Activated CD8-positive, alpha-beta memory T cell treated with anti-CD3 and anti-CD28 coated beads, Interleukin-2, amount 10 ng/mL, durations not matched to agents 7 days and 5 days (primary cell): ENCODE measurements around the gene APOL1. TPM values are rescaled to one million over a fixed set of nuclear protein-coding genes. Genes with fewer than 3 reads are reported as not detected.
A peak's percentile ranks its signal among the peaks of the same experiment; 100 is the strongest.
"Not testable (repeated sequence)": the region's sequence is repeated elsewhere in the genome, so short reads cannot be mapped to it uniquely, and the experiment has no call there.

Source experiments
- ATAC-seq: fragments of 150-1000 bp; cut with Tn5 transposase; one replicate; pipeline ENCODE4 v1.10.0; 2021; ENCODE audit warnings: moderate library complexity
- CTCF ChIA-PET: fragments of 350-600 bp; sonication (Branson Sonifier 250); formaldehyde crosslinking; loops from one replicate; lab custom pipeline; 2021; ENCODE audit warnings: antibody characterized with exemption; lab: Charles Lee
- DNase-seq: peaks from one replicate; pipeline ENCODE4 v3.0.0-alpha.2; 2020
- H3K27ac Mint-ChIP-seq: one replicate; pipeline ENCODE4 v1.8.0; 2021; ENCODE audit warnings: mild to moderate bottlenecking, mixed read lengths
- H3K27me3 Mint-ChIP-seq: one replicate; pipeline ENCODE4 v1.8.0; 2021; ENCODE audit warnings: mixed read lengths
- H3K36me3 Mint-ChIP-seq: one replicate; pipeline ENCODE4 v1.8.0; 2021; ENCODE audit warnings: mild to moderate bottlenecking, mixed read lengths
- H3K4me1 Mint-ChIP-seq: one replicate; pipeline ENCODE4 v1.8.0; 2021; ENCODE audit warnings: mixed read lengths
- H3K4me3 Mint-ChIP-seq: one replicate; pipeline ENCODE4 v1.8.0; 2021; ENCODE audit warnings: mild to moderate bottlenecking, moderate library complexity, mixed read lengths
- H3K9me3 Mint-ChIP-seq: one replicate; pipeline ENCODE4 v1.8.0; 2022; ENCODE audit warnings: low read depth, mixed read lengths
- total RNA-seq, 2 experiments: library from RNA; stranded (reverse); gene quantifications; one replicate each; pipeline ENCODE4 v1.2.3, GENCODE V29; 2021

Gene APOL1
- total RNA-seq = 10 to 100 TPM; 55.6 to 61.6 TPM

- Mint-ChIP-seq H3K27me3 (no peaks in the 10 kb centered on the region), H3K36me3 (peaks cover 16% of the 10 kb centered on the region), H3K4me3 (peak within 1 kb of the TSS; percentile 90), H3K4me1 (peaks cover 55% of the 10 kb centered on the region), H3K9me3 (peaks cover 10% of the 10 kb centered on the region), H3K27ac (peak within 1 kb of the TSS; percentile 85)
- ATAC-seq = peak; percentile 93
- DNase-seq = peak; percentile 80
- CTCF ChIA-PET = interaction anchor here (0.8 to 8.2 kb wide), 7 partner anchors 8 to 233 kb away, joined by 3 to 67 read pairs (median 4); partner anchors contain the start of gene APOL2
These were observed at the start of gene APOL1 for GRCh38 chr22:36252754-36253522. Gene APOL1, plus strand, starts transcription at chr22:36253133. Its CDS starts 1,823 bp downstream, at chr22:36254956.

GRCh38 chr22:36203441-36203840 lies 49.5 kb upstream of the APOL1 start:
- H3K4me1 Mint-ChIP-seq = peaks cover 56% of the 10 kb centered on the region
- not testable (repeated sequence) for H3K36me3 Mint-ChIP-seq, ATAC-seq, DNase-seq, H3K4me3 Mint-ChIP-seq, H3K27ac Mint-ChIP-seq, H3K27me3 Mint-ChIP-seq, H3K9me3 Mint-ChIP-seq
- CTCF ChIA-PET = interaction anchor here (0.8 to 3.3 kb wide), 6 partner anchors 9 to 283 kb away, joined by 3 to 10 read pairs (median 4); partner anchors contain the start of gene APOL2

GRCh38 chr22:36204001-36204631 lies 48.8 kb upstream of the APOL1 start:
- peaks cover 8% of the 10 kb centered on the region for H3K36me3 Mint-ChIP-seq
- CTCF ChIA-PET = interaction anchor here (1.6 kb wide), 3 partner anchors 13 to 82 kb away, joined by 4 to 6 read pairs (median 5); no protein-coding TSS in a partner anchor
- H3K4me3 Mint-ChIP-seq = peak overlapping the region; percentile 20
- H3K4me1 Mint-ChIP-seq = peaks cover 55% of the 10 kb centered on the region
- peaks cover 1% of the 10 kb centered on the region for H3K27me3 Mint-ChIP-seq
- DNase-seq (no peak), ATAC-seq (no peak)
- no peaks in the 10 kb centered on the region for H3K9me3 Mint-ChIP-seq
- H3K27ac Mint-ChIP-seq = no peak overlapping the region

- peaks cover 5% of the 10 kb centered on the region for H3K27me3 Mint-ChIP-seq
- no peaks in the 10 kb centered on the region for H3K9me3 Mint-ChIP-seq
- peaks cover 53% of the 10 kb centered on the region for H3K4me1 Mint-ChIP-seq
- DNase-seq (no peak), ATAC-seq (no peak)
- CTCF ChIA-PET = interaction anchor here (1.6 kb wide), 3 partner anchors 12 to 82 kb away, joined by 4 to 6 read pairs (median 5); no protein-coding TSS in a partner anchor
- no peak overlapping the region for H3K27ac Mint-ChIP-seq
- peak overlapping the region; percentile 20 for H3K4me3 Mint-ChIP-seq
- peaks cover 9% of the 10 kb centered on the region for H3K36me3 Mint-ChIP-seq
These were observed 48.3 kb upstream of the APOL1 start for GRCh38 chr22:36204632-36205015.

- CTCF ChIA-PET = interaction anchor here (0.8 to 1.6 kb wide), 3 partner anchors 11 to 81 kb away, joined by 3 to 5 read pairs (median 3); partner anchors contain the start of gene APOL2
- not testable (repeated sequence) for ATAC-seq, H3K27ac Mint-ChIP-seq
These were observed 47.4 kb upstream of the APOL1 start for GRCh38 chr22:36205573-36205972.

GRCh38 chr22:36206255-36206654 lies 46.7 kb upstream of the APOL1 start:
- Mint-ChIP-seq H3K4me1 (peaks cover 54% of the 10 kb centered on the region), H3K9me3 (no peaks in the 10 kb centered on the region), H3K4me3 (no peak overlapping the region), H3K36me3 (peaks cover 7% of the 10 kb centered on the region), H3K27me3 (peaks cover 12% of the 10 kb centered on the region), H3K27ac (no peak overlapping the region)
- CTCF ChIA-PET = interaction anchor here (0.8 to 1.4 kb wide), 3 partner anchors 11 to 33 kb away, joined by 3 read pairs; partner anchors contain the start of gene APOL2
- ATAC-seq (no peak), DNase-seq (no peak)

More at GRCh38 chr22:36205573-36205972, 47.4 kb upstream of the APOL1 start:
- DNase-seq, H3K4me3 Mint-ChIP-seq, H3K27me3 Mint-ChIP-seq, H3K9me3 Mint-ChIP-seq, H3K36me3 Mint-ChIP-seq: not testable (repeated sequence)
- H3K4me1 Mint-ChIP-seq = peaks cover 50% of the 10 kb centered on the region

GRCh38 chr22:36208162-36208765 lies 44.7 kb upstream of the APOL1 start:
- Mint-ChIP-seq H3K27ac (no peak overlapping the region), H3K9me3 (no peaks in the 10 kb centered on the region), H3K4me1 (peaks cover 40% of the 10 kb centered on the region), H3K27me3 (peaks cover 30% of the 10 kb centered on the region), H3K4me3 (no peak overlapping the region), H3K36me3 (peaks cover 7% of the 10 kb centered on the region)
- ATAC-seq (no peak), DNase-seq (no peak)
- CTCF ChIA-PET = interaction anchor here (0.9 to 2.4 kb wide), 2 partner anchors 8 to 13 kb away, joined by 4 to 10 read pairs; no protein-coding TSS in a partner anchor

GRCh38 chr22:36208914-36209313 lies 44.0 kb upstream of the APOL1 start:
- CTCF ChIA-PET = interaction anchor here (0.7 to 2.4 kb wide), 3 partner anchors 8 to 29 kb away, joined by 3 to 10 read pairs (median 4); no protein-coding TSS in a partner anchor
- ATAC-seq = no peak
- Mint-ChIP-seq H3K36me3 (peaks cover 7% of the 10 kb centered on the region), H3K4me3 (no peak overlapping the region), H3K9me3 (no peaks in the 10 kb centered on the region), H3K27ac (no peak overlapping the region), H3K27me3 (peaks cover 36% of the 10 kb centered on the region), H3K4me1 (peaks cover 36% of the 10 kb centered on the region)
- DNase-seq = no peak

- not testable (repeated sequence) for ATAC-seq, H3K36me3 Mint-ChIP-seq, H3K4me3 Mint-ChIP-seq, DNase-seq, H3K9me3 Mint-ChIP-seq, H3K27ac Mint-ChIP-seq
- CTCF ChIA-PET = interaction anchor here (0.7 kb wide), 1 partner anchor 29 kb away, joined by 3 read pairs; no protein-coding TSS in a partner anchor
- H3K27me3 Mint-ChIP-seq = peaks cover 42% of the 10 kb centered on the region
- H3K4me1 Mint-ChIP-seq = peaks cover 35% of the 10 kb centered on the region
These were observed 43.4 kb upstream of the APOL1 start for GRCh38 chr22:36209488-36209908.

GRCh38 chr22:36210224-36210623 lies 42.7 kb upstream of the APOL1 start:
- no peak for ATAC-seq
- DNase-seq = no peak
- no peak overlapping the region for H3K4me3 Mint-ChIP-seq
- H3K27ac Mint-ChIP-seq = no peak overlapping the region
- CTCF ChIA-PET = interaction anchor here (1.1 kb wide), 1 partner anchor 145 kb away, joined by 3 read pairs; no protein-coding TSS in a partner anchor
- H3K9me3 Mint-ChIP-seq = no peaks in the 10 kb centered on the region
- H3K4me1 Mint-ChIP-seq = peaks cover 32% of the 10 kb centered on the region
- H3K36me3 Mint-ChIP-seq = peaks cover 7% of the 10 kb centered on the region
- H3K27me3 Mint-ChIP-seq = peaks cover 47% of the 10 kb centered on the region

GRCh38 chr22:36211237-36211861 lies 41.6 kb upstream of the APOL1 start:
- Mint-ChIP-seq H3K4me3 (no peak overlapping the region), H3K9me3 (no peaks in the 10 kb centered on the region), H3K36me3 (peaks cover 7% of the 10 kb centered on the region), H3K27ac (no peak overlapping the region), H3K27me3 (peaks cover 58% of the 10 kb centered on the region), H3K4me1 (peaks cover 32% of the 10 kb centered on the region)
- CTCF ChIA-PET = interaction anchor here (0.8 to 1.1 kb wide), 4 partner anchors 9 to 275 kb away, joined by 3 read pairs; no protein-coding TSS in a partner anchor
- ATAC-seq (no peak), DNase-seq (peak; percentile 56)

GRCh38 chr22:36212901-36213300 lies 40.0 kb upstream of the APOL1 start:
- peaks cover 7% of the 10 kb centered on the region for H3K36me3 Mint-ChIP-seq
- ATAC-seq (no peak), DNase-seq (no peak)
- H3K9me3 Mint-ChIP-seq = no peaks in the 10 kb centered on the region
- peaks cover 29% of the 10 kb centered on the region for H3K4me1 Mint-ChIP-seq
- H3K27me3 Mint-ChIP-seq = peaks cover 70% of the 10 kb centered on the region
- CTCF ChIA-PET = interaction anchor here (1.0 kb wide), 2 partner anchors 10 to 26 kb away, joined by 3 to 4 read pairs; partner anchors contain the start of gene APOL2
- no peak overlapping the region for H3K27ac Mint-ChIP-seq
- H3K4me3 Mint-ChIP-seq = no peak overlapping the region
